Thyroid gland (tissue), 4 donors: ENCODE results near the gene ZBTB16. TPM values are rescaled to one million over a fixed set of nuclear protein-coding genes. Genes with fewer than 3 reads are reported as not detected.
A peak's percentile ranks its signal among the peaks of the same experiment; 100 is the strongest.

ENCODE experiments used
- DNase-seq, 2 donors: peaks; one replicate each; pipeline ENCODE4 v3.0.0-alpha.2; 2019
- H3K27ac ChIP-seq, 3 donors: fragments of 200-600 bp; sonication (generic); 1 replicate in 2 of 3; 2 replicates in 1 of 3; pipeline ENCODE4 v1.5.1; 2016 to 2019; ENCODE audit warnings: mild to moderate bottlenecking in 1 of 3, moderate library complexity in 1 of 3
- H3K27me3 ChIP-seq: fragments of 200-600 bp; sonication (generic); one replicate; pipeline ENCODE4 v1.5.1; 2019
- H3K36me3 ChIP-seq, 2 donors: fragments of 200-600 bp; sonication (generic); one replicate each; pipeline ENCODE4 v1.5.1; 2016 to 2019
- H3K4me1 ChIP-seq, 2 donors: fragments of 200-600 bp; sonication (generic); one replicate each; pipeline ENCODE4 v1.5.1; 2017 to 2019
- H3K4me3 ChIP-seq, 3 donors: fragments of 200-600 bp; sonication (generic); replicated peaks in 1 of 3; 1 replicate in 2 of 3; 2 replicates in 1 of 3; pipeline ENCODE4 v1.5.1; 2016; ENCODE audit warnings: mild to moderate bottlenecking in 1 of 3
- H3K9me3 ChIP-seq: fragments of 200-600 bp; sonication (generic); one replicate; pipeline ENCODE4 v1.5.1; 2017
- CTCF ChIP-seq, 6 experiments: fragments of 200-600 bp in 3 of 6; fragments of 450-650 bp in 3 of 6; sonication (generic) in 3 of 6; IDR thresholded peaks; one replicate each; pipeline ENCODE4 v1.5.1; 2016 to 2019; ENCODE audit warnings: antibody characterized with exemption in 6 of 6, mild to moderate bottlenecking in 2 of 6, inconsistent platforms in 1 of 6, moderate library complexity in 1 of 6
- POLR2A ChIP-seq, 2 donors: fragments of 450-650 bp; IDR thresholded peaks; one replicate each; pipeline ENCODE4 v1.6.1; 2017; ENCODE audit warnings: antibody characterized with exemption in 2 of 2, mild to moderate bottlenecking in 2 of 2, moderate library complexity in 1 of 2
- WGBS, 2 donors: methylation state at CpG; one replicate each; pipeline ENCODE4 v1.1.5; 2017; 5-methylcytosine and 5-hydroxymethylcytosine counted together
- intact Hi-C: fragments of 100-400 bp; cut with DNase I; formaldehyde crosslinking; loops from one replicate; pipeline ENCODE4 v1.15.1; 2023
- total RNA-seq, 4 donors: library from RNA; depleted of rRNA; stranded (reverse); fragments of >200 nt; gene quantifications; one replicate each; pipeline ENCODE4 v1.2.3, GENCODE V29; 2016

The ZBTB16 gene
- total RNA-seq, 4 donors from 2014 or later = 157 to 385 (median 177) TPM

- TF ChIP-seq CTCF (IDR thresholded peaks at IDR 0.05) = no peak
- no peak for DNase-seq
- Histone ChIP-seq H3K9me3 (no peaks in the 10 kb centered on the region), H3K27me3 (no peaks in the 10 kb centered on the region), H3K36me3 (no peaks in the 10 kb centered on the region), H3K4me3 (no peak overlapping the region), H3K27ac (no peak overlapping the region), H3K4me1 (peaks cover 3 to 8% of the 10 kb centered on the region in 2 donors)
- intact Hi-C loops = no loop called here
- WGBS, 2 donors = 50 to 77% methylated on average over 2 of the region's 2 CpGs
Observed at GRCh38 chr11:114017723-114018122, 41.8 kb upstream of the ZBTB16 start.

- Histone ChIP-seq H3K36me3 (no peaks in the 10 kb centered on the region), H3K9me3 (no peaks in the 10 kb centered on the region), H3K27me3 (no peaks in the 10 kb centered on the region), H3K4me1 (peaks cover 3 to 8% of the 10 kb centered on the region in 2 donors), H3K4me3 (no peak overlapping the region), H3K27ac (peak overlapping the region in 2 of 3 donors; percentile 22 to 23)
- peak; percentile 38 to 49 for DNase-seq
- TF ChIP-seq POLR2A (IDR thresholded peaks at IDR 0.05) (no peak), CTCF (IDR thresholded peaks at IDR 0.05) (no peak)
- WGBS, 2 donors = 40 to 49% methylated on average over 3 of the region's 3 CpGs
- intact Hi-C loops = no loop called here
Observed at GRCh38 chr11:114019046-114019445, 40.5 kb upstream of the ZBTB16 start.

GRCh38 chr11:114019574-114019973, 39.9 kb upstream of the ZBTB16 start:
- Histone ChIP-seq H3K4me1 (peaks cover 3 to 8% of the 10 kb centered on the region in 2 donors), H3K4me3 (no peak overlapping the region), H3K36me3 (no peaks in the 10 kb centered on the region), H3K9me3 (no peaks in the 10 kb centered on the region), H3K27ac (peak overlapping the region in 2 of 3 donors; percentile 22 to 23), H3K27me3 (no peaks in the 10 kb centered on the region)
- DNase-seq = no peak
- WGBS, 2 donors = 83 to 95% methylated on average over 5 of the region's 5 CpGs
- TF ChIP-seq POLR2A (IDR thresholded peaks at IDR 0.05) = no peak
- TF ChIP-seq CTCF (IDR thresholded peaks at IDR 0.05) = no peak
- intact Hi-C loops = no loop called here

GRCh38 chr11:114025329-114025907, 34.1 kb upstream of the ZBTB16 start:
- no peaks in the 10 kb centered on the region for H3K27me3 ChIP-seq
- no peaks in the 10 kb centered on the region for H3K9me3 ChIP-seq
- H3K36me3 ChIP-seq = no peaks in the 10 kb centered on the region
- no peak overlapping the region for H3K27ac ChIP-seq
- H3K4me1 ChIP-seq = peaks cover 10 to 12% of the 10 kb centered on the region in 2 donors
- WGBS, 2 donors = 42 to 52% methylated on average over 3 of the region's 3 CpGs
- intact Hi-C loops = no loop called here
- TF ChIP-seq CTCF (IDR thresholded peaks at IDR 0.05) = no peak
- TF ChIP-seq POLR2A (IDR thresholded peaks at IDR 0.05) = no peak
- no peak for DNase-seq
- no peak overlapping the region for H3K4me3 ChIP-seq

GRCh38 chr11:114026355-114026754, 33.2 kb upstream of the ZBTB16 start:
- no peak overlapping the region for H3K27ac ChIP-seq
- intact Hi-C loops = no loop called here
- no peaks in the 10 kb centered on the region for H3K9me3 ChIP-seq
- no peaks in the 10 kb centered on the region for H3K27me3 ChIP-seq
- DNase-seq = no peak
- H3K4me3 ChIP-seq = no peak overlapping the region
- 50 to 67% methylated on average over 1 of the region's 1 CpG for WGBS, 2 donors
- H3K4me1 ChIP-seq = peaks cover 10 to 12% of the 10 kb centered on the region in 2 donors
- no peaks in the 10 kb centered on the region for H3K36me3 ChIP-seq
- TF ChIP-seq POLR2A (IDR thresholded peaks at IDR 0.05) (no peak), CTCF (IDR thresholded peaks at IDR 0.05) (no peak)
